HepG2 (cell line): ENCODE results near the gene ZNF425. TPM values are rescaled to one million over a fixed set of nuclear protein-coding genes. Genes with fewer than 3 reads are reported as not detected.

Experiments used
- HES4 ChIP-seq: sonication (generic); formaldehyde crosslinking; IDR thresholded peaks from 2 replicates; pipeline ENCODE4 v1.9.0; 2021; ENCODE audit warnings: mild to moderate bottlenecking, missing genetic modification reagents, borderline replicate concordance
- HOXA5 ChIP-seq: sonication (generic); formaldehyde crosslinking; IDR thresholded peaks from 2 replicates; pipeline ENCODE4 v1.4.0; 2020; ENCODE audit warnings: missing genetic modification reagents
- NAIF1 ChIP-seq: sonication (generic); formaldehyde crosslinking; IDR thresholded peaks from 2 replicates; pipeline ENCODE4 v1.5.0; 2020; ENCODE audit warnings: mild to moderate bottlenecking, missing genetic modification reagents, borderline replicate concordance
- NFIB ChIP-seq: sonication (generic); formaldehyde crosslinking; IDR thresholded peaks from 2 replicates; pipeline ENCODE4 v1.9.0; 2021; ENCODE audit warnings: missing genetic modification reagents, mild to moderate bottlenecking, borderline replicate concordance
- SMYD3 ChIP-seq: sonication (generic); formaldehyde crosslinking; IDR thresholded peaks from 2 replicates; pipeline ENCODE4 v1.8.1; 2023; ENCODE audit warnings: mild to moderate bottlenecking, missing genetic modification reagents
- TSC22D2 ChIP-seq: sonication (generic); formaldehyde crosslinking; IDR thresholded peaks from 2 replicates; pipeline ENCODE4 v1.5.1; 2020; ENCODE audit warnings: missing genetic modification reagents, mild to moderate bottlenecking, borderline replicate concordance
- WIZ ChIP-seq: sonication (generic); formaldehyde crosslinking; IDR thresholded peaks from 2 replicates; pipeline ENCODE4 v1.5.1; 2020; ENCODE audit warnings: mild to moderate bottlenecking, missing genetic modification reagents
- ZNF446 ChIP-seq: sonication (generic); formaldehyde crosslinking; IDR thresholded peaks from 2 replicates; pipeline ENCODE4 v1.5.0; 2020; ENCODE audit warnings: mild to moderate bottlenecking, missing genetic modification reagents
- ZNF577 ChIP-seq: sonication (generic); formaldehyde crosslinking; IDR thresholded peaks from 2 replicates; pipeline ENCODE4 v1.4.0; 2020; ENCODE audit warnings: mild to moderate bottlenecking, low read depth, missing genetic modification reagents, borderline replicate concordance
- polyA plus RNA-seq, 8 experiments: library from polyadenylated mRNA; depleted of rRNA in 3 of 8; stranded (reverse) in 7 of 8; unstranded in 1 of 8; fragments of >200 nt; fragmentation: Illumina TruSeq in 4 of 8; extraction: Trizol in 4 of 8; gene quantifications; 2 replicates each; pipeline versions ENCODE4 v1.2.1 to v1.2.3, GENCODE V29; 2011 to 2016; ENCODE audit warnings: low read depth in 4 of 8, missing spikeins in 1 of 8, mixed read lengths in 1 of 8; ENCODE audit not compliant: insufficient read depth in 1 of 8
- total RNA-seq, 5 experiments: library from RNA; depleted of rRNA; stranded (reverse); fragments of >200 nt; fragmentation: Illumina TruSeq; extraction: Trizol; gene quantifications; 2 replicates each; pipeline ENCODE4 v1.2.3, GENCODE V29; 2016; ENCODE audit warnings: low read depth in 1 of 5
- TF ChIP-seq, protein P1 (sequence below): sonication (generic); formaldehyde crosslinking; IDR thresholded peaks from 2 replicates; pipeline ENCODE4 v1.5.0; 2020; ENCODE audit warnings: mild to moderate bottlenecking, missing genetic modification reagents
- TF ChIP-seq, protein P2 (sequence below): sonication (generic); formaldehyde crosslinking; IDR thresholded peaks from 2 replicates; pipeline ENCODE4 v1.4.0; 2020; ENCODE audit warnings: mild to moderate bottlenecking, missing genetic modification reagents
- TF ChIP-seq, protein P3 (sequence below): sonication (generic); formaldehyde crosslinking; IDR thresholded peaks from 2 replicates; pipeline ENCODE4 v1.5.0; 2020; ENCODE audit warnings: missing genetic modification reagents
- TF ChIP-seq, protein P4 (sequence below): sonication (generic); formaldehyde crosslinking; IDR thresholded peaks from 2 replicates; pipeline ENCODE4 v1.4.0; 2020; ENCODE audit warnings: missing genetic modification reagents

Gene ZNF425
- total and polyA plus RNA-seq, 2 of the 13 experiments (the other 11 are each of a cell fraction or from before 2014, with no cell fraction given), result 0.51 to 1.1 TPM

DNA sequence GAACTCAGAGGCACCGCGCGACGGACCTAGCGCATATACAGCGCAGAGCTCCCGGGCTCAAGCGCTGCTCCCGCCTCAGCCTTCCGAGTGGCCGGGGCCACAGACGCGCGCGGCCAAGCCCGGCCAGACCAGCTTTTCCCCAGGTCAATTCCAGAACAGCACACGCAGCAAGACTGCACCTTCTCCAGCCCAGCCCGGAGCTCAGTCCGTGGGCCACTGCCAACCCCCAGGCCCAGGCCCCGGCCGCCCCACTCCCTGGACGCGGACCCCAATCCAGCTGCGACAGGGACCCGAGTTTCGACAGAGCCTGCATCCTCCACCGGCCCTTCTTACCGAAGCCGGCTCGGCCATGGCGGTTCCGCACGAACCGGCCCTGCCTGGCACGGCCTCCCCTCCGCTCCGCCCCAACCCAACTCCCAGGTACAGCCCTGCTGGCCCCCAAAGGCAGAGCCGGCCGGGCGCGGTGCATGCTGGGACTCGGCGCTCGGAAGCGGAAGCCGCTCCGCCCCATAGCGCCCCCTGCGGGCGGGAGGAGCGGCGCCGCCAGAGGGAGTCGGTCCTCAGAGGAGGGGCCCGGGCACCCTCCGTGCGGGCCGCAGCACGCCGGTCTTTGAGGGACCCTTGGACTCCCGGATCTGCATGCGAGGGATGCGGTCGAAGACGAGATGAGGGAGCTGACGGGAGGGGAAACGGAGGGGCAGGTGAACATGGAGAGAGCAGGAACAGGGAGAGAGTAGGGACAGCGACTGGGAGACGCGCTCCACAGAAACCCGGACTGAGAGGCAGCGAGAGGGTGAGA lies at the start of gene ZNF425 (continued):
- TF ChIP-seq ZNF577 (CRISPR knock-in tag) (no peak), WIZ (CRISPR knock-in tag) (peak; percentile 69; the same call in 1 of the 2 replicates), TSC22D2 (CRISPR knock-in tag) (peak; percentile 78; the same call in 1 of the 2 replicates), HOXA5 (CRISPR knock-in tag) (peak; percentile 94), ZNF446 (CRISPR knock-in tag) (no peak), HES4 (CRISPR knock-in tag) (peak; percentile 69; the same call in 1 of the 2 replicates), NFIB (no peak), SMYD3 (CRISPR knock-in tag) (no peak), NAIF1 (peak; percentile 87; the same call in 1 of the 2 replicates)
- TF ChIP-seq, protein P1, sequence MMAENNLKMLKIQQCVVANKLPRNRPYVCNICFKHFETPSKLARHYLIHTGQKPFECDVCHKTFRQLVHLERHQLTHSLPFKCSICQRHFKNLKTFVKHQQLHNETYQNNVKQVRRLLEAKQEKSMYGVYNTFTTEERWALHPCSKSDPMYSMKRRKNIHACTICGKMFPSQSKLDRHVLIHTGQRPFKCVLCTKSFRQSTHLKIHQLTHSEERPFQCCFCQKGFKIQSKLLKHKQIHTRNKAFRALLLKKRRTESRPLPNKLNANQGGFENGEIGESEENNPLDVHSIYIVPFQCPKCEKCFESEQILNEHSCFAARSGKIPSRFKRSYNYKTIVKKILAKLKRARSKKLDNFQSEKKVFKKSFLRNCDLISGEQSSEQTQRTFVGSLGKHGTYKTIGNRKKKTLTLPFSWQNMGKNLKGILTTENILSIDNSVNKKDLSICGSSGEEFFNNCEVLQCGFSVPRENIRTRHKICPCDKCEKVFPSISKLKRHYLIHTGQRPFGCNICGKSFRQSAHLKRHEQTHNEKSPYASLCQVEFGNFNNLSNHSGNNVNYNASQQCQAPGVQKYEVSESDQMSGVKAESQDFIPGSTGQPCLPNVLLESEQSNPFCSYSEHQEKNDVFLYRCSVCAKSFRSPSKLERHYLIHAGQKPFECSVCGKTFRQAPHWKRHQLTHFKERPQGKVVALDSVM (CRISPR knock-in tag), result peak; percentile 67; the same call in 1 of the 2 replicates
- TF ChIP-seq, protein P2, sequence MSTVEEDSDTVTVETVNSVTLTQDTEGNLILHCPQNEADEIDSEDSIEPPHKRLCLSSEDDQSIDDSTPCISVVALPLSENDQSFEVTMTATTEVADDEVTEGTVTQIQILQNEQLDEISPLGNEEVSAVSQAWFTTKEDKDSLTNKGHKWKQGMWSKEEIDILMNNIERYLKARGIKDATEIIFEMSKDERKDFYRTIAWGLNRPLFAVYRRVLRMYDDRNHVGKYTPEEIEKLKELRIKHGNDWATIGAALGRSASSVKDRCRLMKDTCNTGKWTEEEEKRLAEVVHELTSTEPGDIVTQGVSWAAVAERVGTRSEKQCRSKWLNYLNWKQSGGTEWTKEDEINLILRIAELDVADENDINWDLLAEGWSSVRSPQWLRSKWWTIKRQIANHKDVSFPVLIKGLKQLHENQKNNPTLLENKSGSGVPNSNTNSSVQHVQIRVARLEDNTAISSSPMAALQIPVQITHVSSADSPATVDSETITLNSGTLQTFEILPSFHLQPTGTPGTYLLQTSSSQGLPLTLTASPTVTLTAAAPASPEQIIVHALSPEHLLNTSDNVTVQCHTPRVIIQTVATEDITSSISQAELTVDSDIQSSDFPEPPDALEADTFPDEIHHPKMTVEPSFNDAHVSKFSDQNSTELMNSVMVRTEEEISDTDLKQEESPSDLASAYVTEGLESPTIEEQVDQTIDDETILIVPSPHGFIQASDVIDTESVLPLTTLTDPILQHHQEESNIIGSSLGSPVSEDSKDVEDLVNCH, result 0 out of 2 replicates have a peak, but pooled peaks have one; percentile 33
- TF ChIP-seq, protein P3, sequence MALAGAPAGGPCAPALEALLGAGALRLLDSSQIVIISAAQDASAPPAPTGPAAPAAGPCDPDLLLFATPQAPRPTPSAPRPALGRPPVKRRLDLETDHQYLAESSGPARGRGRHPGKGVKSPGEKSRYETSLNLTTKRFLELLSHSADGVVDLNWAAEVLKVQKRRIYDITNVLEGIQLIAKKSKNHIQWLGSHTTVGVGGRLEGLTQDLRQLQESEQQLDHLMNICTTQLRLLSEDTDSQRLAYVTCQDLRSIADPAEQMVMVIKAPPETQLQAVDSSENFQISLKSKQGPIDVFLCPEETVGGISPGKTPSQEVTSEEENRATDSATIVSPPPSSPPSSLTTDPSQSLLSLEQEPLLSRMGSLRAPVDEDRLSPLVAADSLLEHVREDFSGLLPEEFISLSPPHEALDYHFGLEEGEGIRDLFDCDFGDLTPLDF (CRISPR knock-in tag), result no peak; the same call in 1 of the 2 replicates
- TF ChIP-seq, protein P4, sequence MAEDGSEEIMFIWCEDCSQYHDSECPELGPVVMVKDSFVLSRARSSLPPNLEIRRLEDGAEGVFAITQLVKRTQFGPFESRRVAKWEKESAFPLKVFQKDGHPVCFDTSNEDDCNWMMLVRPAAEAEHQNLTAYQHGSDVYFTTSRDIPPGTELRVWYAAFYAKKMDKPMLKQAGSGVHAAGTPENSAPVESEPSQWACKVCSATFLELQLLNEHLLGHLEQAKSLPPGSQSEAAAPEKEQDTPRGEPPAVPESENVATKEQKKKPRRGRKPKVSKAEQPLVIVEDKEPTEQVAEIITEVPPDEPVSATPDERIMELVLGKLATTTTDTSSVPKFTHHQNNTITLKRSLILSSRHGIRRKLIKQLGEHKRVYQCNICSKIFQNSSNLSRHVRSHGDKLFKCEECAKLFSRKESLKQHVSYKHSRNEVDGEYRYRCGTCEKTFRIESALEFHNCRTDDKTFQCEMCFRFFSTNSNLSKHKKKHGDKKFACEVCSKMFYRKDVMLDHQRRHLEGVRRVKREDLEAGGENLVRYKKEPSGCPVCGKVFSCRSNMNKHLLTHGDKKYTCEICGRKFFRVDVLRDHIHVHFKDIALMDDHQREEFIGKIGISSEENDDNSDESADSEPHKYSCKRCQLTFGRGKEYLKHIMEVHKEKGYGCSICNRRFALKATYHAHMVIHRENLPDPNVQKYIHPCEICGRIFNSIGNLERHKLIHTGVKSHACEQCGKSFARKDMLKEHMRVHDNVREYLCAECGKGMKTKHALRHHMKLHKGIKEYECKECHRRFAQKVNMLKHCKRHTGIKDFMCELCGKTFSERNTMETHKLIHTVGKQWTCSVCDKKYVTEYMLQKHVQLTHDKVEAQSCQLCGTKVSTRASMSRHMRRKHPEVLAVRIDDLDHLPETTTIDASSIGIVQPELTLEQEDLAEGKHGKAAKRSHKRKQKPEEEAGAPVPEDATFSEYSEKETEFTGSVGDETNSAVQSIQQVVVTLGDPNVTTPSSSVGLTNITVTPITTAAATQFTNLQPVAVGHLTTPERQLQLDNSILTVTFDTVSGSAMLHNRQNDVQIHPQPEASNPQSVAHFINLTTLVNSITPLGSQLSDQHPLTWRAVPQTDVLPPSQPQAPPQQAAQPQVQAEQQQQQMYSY (CRISPR knock-in tag), result peak; percentile 34; the same call in 1 of the 2 replicates
